Measurements from ENCODE around the gene MDH2.

DNA sequence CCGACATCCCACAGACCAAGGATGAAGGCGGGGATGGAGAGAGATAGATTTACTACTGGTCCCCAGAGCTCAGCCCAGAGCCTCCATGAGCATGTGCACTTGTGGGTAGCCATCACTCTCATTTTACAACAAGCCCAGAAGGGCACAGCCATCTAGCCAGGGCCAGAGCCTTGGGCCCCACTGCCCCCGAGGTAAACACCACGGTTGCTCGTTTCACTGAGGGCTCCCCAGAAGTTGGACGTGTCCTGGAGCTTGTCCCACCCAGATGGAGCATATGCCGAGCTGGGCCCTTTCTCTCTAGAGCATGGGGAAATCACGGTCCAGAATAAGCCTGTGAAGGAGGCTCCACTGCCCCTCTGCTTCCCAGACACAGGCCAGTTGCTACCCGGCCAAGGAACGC is 44.6 kb upstream of the MDH2 start:
- TF ChIP-seq, protein P1, sequence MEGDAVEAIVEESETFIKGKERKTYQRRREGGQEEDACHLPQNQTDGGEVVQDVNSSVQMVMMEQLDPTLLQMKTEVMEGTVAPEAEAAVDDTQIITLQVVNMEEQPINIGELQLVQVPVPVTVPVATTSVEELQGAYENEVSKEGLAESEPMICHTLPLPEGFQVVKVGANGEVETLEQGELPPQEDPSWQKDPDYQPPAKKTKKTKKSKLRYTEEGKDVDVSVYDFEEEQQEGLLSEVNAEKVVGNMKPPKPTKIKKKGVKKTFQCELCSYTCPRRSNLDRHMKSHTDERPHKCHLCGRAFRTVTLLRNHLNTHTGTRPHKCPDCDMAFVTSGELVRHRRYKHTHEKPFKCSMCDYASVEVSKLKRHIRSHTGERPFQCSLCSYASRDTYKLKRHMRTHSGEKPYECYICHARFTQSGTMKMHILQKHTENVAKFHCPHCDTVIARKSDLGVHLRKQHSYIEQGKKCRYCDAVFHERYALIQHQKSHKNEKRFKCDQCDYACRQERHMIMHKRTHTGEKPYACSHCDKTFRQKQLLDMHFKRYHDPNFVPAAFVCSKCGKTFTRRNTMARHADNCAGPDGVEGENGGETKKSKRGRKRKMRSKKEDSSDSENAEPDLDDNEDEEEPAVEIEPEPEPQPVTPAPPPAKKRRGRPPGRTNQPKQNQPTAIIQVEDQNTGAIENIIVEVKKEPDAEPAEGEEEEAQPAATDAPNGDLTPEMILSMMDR (conservative IDR thresholded peaks at IDR 0.05; ENCODE audit: low read length) = no peak
- no peak for TF ChIP-seq EZH2phosphoT487 (IDR thresholded peaks at IDR 0.05; ENCODE audit: borderline replicate concordance)

Measured in Loucy (cell line).